Neural crest cell (in vitro differentiated cells): ENCODE results near the gene RFNG. TPM values are rescaled to one million over a fixed set of nuclear protein-coding genes. Genes with fewer than 3 reads are reported as not detected.

Experiments used
- DNase-seq: peaks from one replicate; pipeline ENCODE4 v3.0.0; 2021; ENCODE audit warnings: low read depth, mixed read lengths, low spot score
- H3K27ac Mint-ChIP-seq: one replicate; pipeline ENCODE4 v1.8.0; 2021; ENCODE audit warnings: mild to moderate bottlenecking, mixed read lengths; ENCODE audit not compliant: unreplicated experiment
- H3K27me3 Mint-ChIP-seq: 2 replicates; pipeline ENCODE4 v1.8.0; 2021; ENCODE audit warnings: low read depth, mild to moderate bottlenecking, mixed read lengths
- H3K36me3 Mint-ChIP-seq: 2 replicates; pipeline ENCODE4 v1.8.0; 2021; ENCODE audit warnings: low read depth, mild to moderate bottlenecking, mixed read lengths
- H3K4me1 Mint-ChIP-seq: 2 replicates; pipeline ENCODE4 v1.8.0; 2021; ENCODE audit warnings: mixed read lengths
- H3K4me3 Mint-ChIP-seq: one replicate; pipeline ENCODE4 v1.8.0; 2021; ENCODE audit warnings: mild to moderate bottlenecking, mixed read lengths
- H3K9me3 Mint-ChIP-seq: 2 replicates; pipeline ENCODE4 v1.8.0; 2021; ENCODE audit warnings: mixed read lengths
- CTCF ChIP-seq: fragments of 200-600 bp; sonication (generic); conservative IDR thresholded peaks from 2 replicates; pipeline ENCODE4 v1.5.0; 2021; ENCODE audit warnings: antibody characterized with exemption, mild to moderate bottlenecking
- total RNA-seq: library from RNA; stranded (reverse); gene quantifications from 2 replicates; pipeline ENCODE4 v1.2.1, GENCODE V29; 2021

Gene RFNG
- total RNA-seq, 1 donor from 2014 or later = 46.0 TPM

GRCh38 chr17:82087961-82088837, 36.6 kb upstream of the RFNG start:
- DNase-seq = no peak
- no peak for TF ChIP-seq CTCF
- Mint-ChIP-seq H3K4me1 (no peaks in the 10 kb centered on the region), H3K27ac (no peak overlapping the region), H3K4me3 (no peak overlapping the region), H3K27me3 (no peaks in the 10 kb centered on the region), H3K9me3 (no peaks in the 10 kb centered on the region), H3K36me3 (no peaks in the 10 kb centered on the region)

GRCh38 chr17:82086941-82087906, 35.6 kb upstream of the RFNG start:
- no peak for DNase-seq
- no peak overlapping the region for H3K27ac Mint-ChIP-seq
- H3K4me3 Mint-ChIP-seq = no peak overlapping the region
- no peaks in the 10 kb centered on the region for H3K36me3 Mint-ChIP-seq
- no peaks in the 10 kb centered on the region for H3K27me3 Mint-ChIP-seq
- no peaks in the 10 kb centered on the region for H3K4me1 Mint-ChIP-seq
- H3K9me3 Mint-ChIP-seq = no peaks in the 10 kb centered on the region
- TF ChIP-seq CTCF = no peak

DNA sequence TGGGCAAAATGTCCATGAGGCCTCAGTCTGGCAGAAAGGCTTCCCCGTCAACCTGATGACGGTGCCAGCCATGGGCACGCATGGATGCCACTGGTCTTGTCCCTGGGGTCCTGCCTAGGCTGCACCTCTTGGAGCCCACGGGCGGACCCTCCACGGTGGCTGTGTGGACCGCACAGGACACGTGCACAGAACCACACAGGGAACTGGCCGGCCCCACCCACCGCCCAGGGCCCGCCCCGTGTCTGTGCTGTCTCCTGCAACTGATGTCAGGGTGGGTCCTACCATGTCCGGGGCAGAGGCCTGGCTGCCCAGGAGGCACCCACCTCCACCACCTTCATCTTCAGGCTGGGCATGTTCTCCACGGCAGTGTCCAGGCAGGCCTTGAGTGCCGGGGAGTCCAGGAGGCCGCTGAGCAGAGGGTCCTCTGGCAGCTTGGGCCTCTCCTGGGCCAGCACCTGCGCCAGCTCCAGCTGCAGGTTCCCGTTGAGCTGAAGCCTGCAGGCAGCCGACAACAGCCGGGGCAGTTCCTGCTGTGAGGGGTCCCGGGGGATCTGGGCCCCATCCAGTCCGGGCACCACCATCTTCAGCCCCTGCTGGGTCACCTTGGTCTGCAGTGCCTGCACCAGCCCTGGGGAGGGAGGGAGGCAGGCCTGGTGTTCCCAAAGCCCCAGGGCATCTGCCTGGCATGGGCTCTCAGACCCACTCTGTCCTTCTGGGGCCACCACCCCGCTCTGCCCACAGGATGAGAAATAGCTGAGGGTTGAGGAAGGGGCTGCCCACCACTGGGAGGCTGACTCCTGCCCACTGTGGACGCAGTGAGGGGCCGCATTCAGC, 34.5 kb upstream of the RFNG start:
- H3K9me3 Mint-ChIP-seq = no peaks in the 10 kb centered on the region
- H3K27ac Mint-ChIP-seq = no peak overlapping the region
- no peaks in the 10 kb centered on the region for H3K4me1 Mint-ChIP-seq
- DNase-seq = no peak
- H3K4me3 Mint-ChIP-seq = no peak overlapping the region
- H3K27me3 Mint-ChIP-seq = no peaks in the 10 kb centered on the region
- no peak for TF ChIP-seq CTCF
- no peaks in the 10 kb centered on the region for H3K36me3 Mint-ChIP-seq

- TF ChIP-seq CTCF = no peak
- Mint-ChIP-seq H3K36me3 (no peaks in the 10 kb centered on the region), H3K4me1 (no peaks in the 10 kb centered on the region), H3K27ac (no peak overlapping the region), H3K9me3 (no peaks in the 10 kb centered on the region), H3K4me3 (no peak overlapping the region), H3K27me3 (no peaks in the 10 kb centered on the region)
- DNase-seq = no peak
Observed at GRCh38 chr17:82085031-82085861, 33.6 kb upstream of the RFNG start.
